ENCODE results near the gene BICC1.

The BICC1 gene

DNA sequence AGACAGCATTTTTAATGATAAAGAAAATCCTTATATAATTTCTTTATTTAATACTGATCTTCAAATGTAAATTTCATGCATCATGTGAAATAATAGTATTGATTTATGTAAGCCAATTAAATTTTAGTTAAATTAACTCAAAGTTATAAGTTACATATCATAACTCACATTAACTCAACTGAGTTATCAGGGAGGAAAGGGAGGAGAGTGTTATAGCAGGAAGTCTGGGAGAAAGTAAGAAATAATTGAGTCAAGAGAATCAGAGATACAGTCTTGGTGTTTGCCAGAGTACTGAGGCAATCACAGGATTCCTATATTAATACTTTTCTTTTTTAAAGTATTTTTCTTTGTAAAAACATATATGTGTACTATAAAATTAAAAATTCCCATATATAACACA is 4.0 kb downstream of the BICC1 start:
- H3K79me2 ChIP-seq (ENCODE audit: insufficient read depth, low read depth): no peaks in the 10 kb centered on the region
- no peak overlapping the region for H3K4me2 ChIP-seq
- no peaks in the 10 kb centered on the region for H4K20me1 ChIP-seq (ENCODE audit: insufficient read depth)
- TF ChIP-seq, protein P1, sequence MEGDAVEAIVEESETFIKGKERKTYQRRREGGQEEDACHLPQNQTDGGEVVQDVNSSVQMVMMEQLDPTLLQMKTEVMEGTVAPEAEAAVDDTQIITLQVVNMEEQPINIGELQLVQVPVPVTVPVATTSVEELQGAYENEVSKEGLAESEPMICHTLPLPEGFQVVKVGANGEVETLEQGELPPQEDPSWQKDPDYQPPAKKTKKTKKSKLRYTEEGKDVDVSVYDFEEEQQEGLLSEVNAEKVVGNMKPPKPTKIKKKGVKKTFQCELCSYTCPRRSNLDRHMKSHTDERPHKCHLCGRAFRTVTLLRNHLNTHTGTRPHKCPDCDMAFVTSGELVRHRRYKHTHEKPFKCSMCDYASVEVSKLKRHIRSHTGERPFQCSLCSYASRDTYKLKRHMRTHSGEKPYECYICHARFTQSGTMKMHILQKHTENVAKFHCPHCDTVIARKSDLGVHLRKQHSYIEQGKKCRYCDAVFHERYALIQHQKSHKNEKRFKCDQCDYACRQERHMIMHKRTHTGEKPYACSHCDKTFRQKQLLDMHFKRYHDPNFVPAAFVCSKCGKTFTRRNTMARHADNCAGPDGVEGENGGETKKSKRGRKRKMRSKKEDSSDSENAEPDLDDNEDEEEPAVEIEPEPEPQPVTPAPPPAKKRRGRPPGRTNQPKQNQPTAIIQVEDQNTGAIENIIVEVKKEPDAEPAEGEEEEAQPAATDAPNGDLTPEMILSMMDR (conservative IDR thresholded peaks at IDR 0.05; ENCODE audit: low read depth, low read length): no peak
- H3K27me3 ChIP-seq (ENCODE audit: insufficient read depth, low read depth): no peaks in the 10 kb centered on the region
- no peak overlapping the region for H3K27ac ChIP-seq
- no peak overlapping the region for H3K4me3 ChIP-seq (IDR thresholded peaks at IDR 0.05; ENCODE audit: insufficient read depth, low read depth, low read length)
- H3K9ac ChIP-seq: no peak overlapping the region
- no peaks in the 10 kb centered on the region for H3K4me1 ChIP-seq (ENCODE audit: low read depth, poor library complexity, severe bottlenecking)
- H2AFZ ChIP-seq (ENCODE audit: low read depth): no peak overlapping the region
- no peaks in the 10 kb centered on the region for H3K36me3 ChIP-seq (ENCODE audit: insufficient read depth)

DNA sequence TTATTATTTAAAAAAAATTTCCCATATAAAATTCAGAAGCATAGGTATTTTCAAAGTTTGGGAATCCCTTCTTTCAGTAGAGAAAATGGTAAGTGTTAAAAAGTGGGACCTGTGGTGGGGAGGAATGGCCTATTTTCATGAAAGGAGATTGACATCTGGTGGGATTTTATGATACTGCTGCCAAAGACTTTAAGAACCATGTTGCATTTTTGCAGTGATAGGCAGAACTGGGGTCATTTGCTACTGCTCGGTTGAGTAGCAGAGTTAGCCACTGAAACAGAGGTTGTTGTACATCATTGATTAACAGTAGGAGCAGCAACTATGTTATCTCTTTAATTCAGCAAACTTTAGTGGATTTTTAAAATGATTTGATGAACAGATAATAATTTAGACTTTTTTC is 4.4 kb downstream of the BICC1 start:
- H3K27ac ChIP-seq: no peak overlapping the region
- no peak overlapping the region for H3K4me3 ChIP-seq (IDR thresholded peaks at IDR 0.05; ENCODE audit: insufficient read depth, low read depth, low read length)
- no peaks in the 10 kb centered on the region for H3K4me1 ChIP-seq (ENCODE audit: low read depth, poor library complexity, severe bottlenecking)
- no peaks in the 10 kb centered on the region for H4K20me1 ChIP-seq (ENCODE audit: insufficient read depth)
- H3K27me3 ChIP-seq (ENCODE audit: insufficient read depth, low read depth): no peaks in the 10 kb centered on the region
- no peaks in the 10 kb centered on the region for H3K79me2 ChIP-seq (ENCODE audit: insufficient read depth, low read depth)
- H3K4me2 ChIP-seq: no peak overlapping the region
- no peak overlapping the region for H2AFZ ChIP-seq (ENCODE audit: low read depth)
- H3K9ac ChIP-seq: no peak overlapping the region
- no peaks in the 10 kb centered on the region for H3K36me3 ChIP-seq (ENCODE audit: insufficient read depth)
- TF ChIP-seq, protein P1 (conservative IDR thresholded peaks at IDR 0.05; ENCODE audit: low read depth, low read length): no peak

DNA sequence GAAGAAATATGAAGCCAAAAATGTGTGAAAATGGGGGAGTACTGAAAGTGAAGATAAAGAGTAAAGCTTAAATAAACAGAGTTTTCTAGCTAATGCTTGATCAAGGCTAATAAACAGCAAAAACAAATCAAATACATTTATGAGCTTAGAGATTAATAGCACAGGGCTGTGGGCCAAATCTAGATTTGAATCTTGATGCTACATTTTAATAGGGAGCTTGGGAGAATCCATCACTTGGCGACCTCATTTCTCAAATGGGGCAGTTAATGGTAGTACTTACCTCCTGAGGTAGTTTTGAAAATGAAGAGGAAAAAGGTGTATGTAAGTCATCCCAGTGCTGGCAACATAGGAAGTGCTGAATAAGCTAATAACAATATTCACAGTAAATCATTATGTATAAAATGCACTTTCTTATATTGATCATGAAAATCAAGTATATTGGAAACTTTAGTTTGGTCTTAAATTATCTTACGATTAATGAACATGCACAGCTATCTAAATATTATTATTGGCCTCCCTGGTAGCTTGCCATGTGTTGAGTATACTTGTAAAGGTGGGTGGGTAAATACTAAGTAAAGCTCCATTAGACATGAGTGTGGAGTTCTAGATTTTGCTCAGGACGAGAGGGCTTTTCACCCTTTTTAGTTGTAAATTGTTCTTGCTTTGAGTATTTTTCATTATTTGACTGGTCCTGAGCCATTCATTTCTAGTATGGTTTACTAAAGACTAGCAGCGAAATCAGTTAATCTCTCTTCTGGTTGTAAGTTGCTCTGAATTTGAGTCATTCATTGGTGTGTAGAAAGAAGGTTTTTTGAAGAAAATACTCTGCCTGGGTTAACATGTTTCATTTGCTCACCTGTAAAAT is 5.1 kb downstream of the BICC1 start:
- H3K27ac ChIP-seq: no peak overlapping the region
- H3K79me2 ChIP-seq (ENCODE audit: insufficient read depth, low read depth): no peaks in the 10 kb centered on the region
- H3K4me1 ChIP-seq (ENCODE audit: low read depth, poor library complexity, severe bottlenecking): no peaks in the 10 kb centered on the region
- TF ChIP-seq, protein P1 (conservative IDR thresholded peaks at IDR 0.05; ENCODE audit: low read depth, low read length): no peak
- H3K36me3 ChIP-seq (ENCODE audit: insufficient read depth): no peaks in the 10 kb centered on the region
- no peak overlapping the region for H3K9ac ChIP-seq
- no peak overlapping the region for H2AFZ ChIP-seq (ENCODE audit: low read depth)
- H3K4me2 ChIP-seq: no peak overlapping the region
- H3K27me3 ChIP-seq (ENCODE audit: insufficient read depth, low read depth): no peaks in the 10 kb centered on the region
- no peak overlapping the region for H3K4me3 ChIP-seq (IDR thresholded peaks at IDR 0.05; ENCODE audit: insufficient read depth, low read depth, low read length)
- no peaks in the 10 kb centered on the region for H4K20me1 ChIP-seq (ENCODE audit: insufficient read depth)

DNA sequence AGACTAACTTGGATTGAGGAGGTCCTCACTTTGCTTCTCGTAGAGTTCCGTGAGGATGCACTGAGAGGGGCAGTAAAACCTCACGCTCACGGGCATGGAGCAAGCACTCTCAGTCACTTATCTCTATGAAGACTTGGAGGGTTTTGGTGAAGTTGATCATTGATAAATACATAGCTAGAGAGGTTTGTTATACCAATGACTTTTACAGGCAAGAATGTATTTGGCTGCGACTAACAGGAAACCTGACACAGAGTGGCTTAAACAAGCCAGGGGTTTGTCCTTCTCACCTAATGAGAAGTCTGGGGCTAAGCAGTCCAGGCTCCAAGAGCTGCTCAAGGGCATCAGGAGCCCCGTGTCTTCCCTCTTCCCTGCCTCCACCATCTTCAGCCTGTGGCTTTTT is 6.1 kb downstream of the BICC1 start:
- no peaks in the 10 kb centered on the region for H3K79me2 ChIP-seq (ENCODE audit: insufficient read depth, low read depth)
- TF ChIP-seq, protein P1 (conservative IDR thresholded peaks at IDR 0.05; ENCODE audit: low read depth, low read length): no peak
- H3K27ac ChIP-seq: no peak overlapping the region
- no peaks in the 10 kb centered on the region for H3K27me3 ChIP-seq (ENCODE audit: insufficient read depth, low read depth)
- H2AFZ ChIP-seq (ENCODE audit: low read depth): no peak overlapping the region
- H3K4me3 ChIP-seq (IDR thresholded peaks at IDR 0.05; ENCODE audit: insufficient read depth, low read depth, low read length): no peak overlapping the region
- H3K9ac ChIP-seq: no peak overlapping the region
- H3K4me2 ChIP-seq: no peak overlapping the region
- H3K4me1 ChIP-seq (ENCODE audit: low read depth, poor library complexity, severe bottlenecking): no peaks in the 10 kb centered on the region
- no peaks in the 10 kb centered on the region for H4K20me1 ChIP-seq (ENCODE audit: insufficient read depth)
- no peaks in the 10 kb centered on the region for H3K36me3 ChIP-seq (ENCODE audit: insufficient read depth)

Data from KMS-11 (cell line).